Spleen (tissue), 7 donors: Measurements from ENCODE around the gene DNAJC7.

ENCODE experiments used
- CTCF ChIP-seq, 11 experiments: fragments of 200-600 bp in 7 of 11; fragments of 450-650 bp in 4 of 11; sonication (generic) in 4 of 11; IDR thresholded peaks in 8 of 11; conservative IDR thresholded peaks in 3 of 11; 1 replicate in 7 of 11; 2 replicates in 4 of 11; pipeline versions ENCODE4 v1.4.0 to v1.8.0; 2016 to 2021; ENCODE audit warnings: antibody characterized with exemption in 11 of 11, inconsistent platforms in 4 of 11, mild to moderate bottlenecking in 1 of 11
- POLR2A ChIP-seq, 3 donors: fragments of 450-650 bp; IDR thresholded peaks; one replicate each; pipeline ENCODE4 v1.5.1; 2017; ENCODE audit warnings: antibody characterized with exemption in 3 of 3, mild to moderate bottlenecking in 1 of 3
- POLR2AphosphoS5 ChIP-seq, 3 donors: sonication (generic); formaldehyde crosslinking; IDR thresholded peaks; one replicate each; pipeline ENCODE4 v1.5.1; 2017; ENCODE audit warnings: antibody characterized with exemption in 3 of 3
- donor health status: DM: no; HTN: no; CAD: no; lungs with moderate emphysema.
- donor health status: DM: no; HTN: no; CAD: no.
- donor health status: DM: no; HTN: no; CAD: no.

- no peak for TF ChIP-seq CTCF (IDR thresholded peaks at IDR 0.05 in 8 of 11, conservative IDR thresholded peaks at IDR 0.05 in 3 of 11)
- no peak for TF ChIP-seq POLR2A (IDR thresholded peaks at IDR 0.05)
- no peak for TF ChIP-seq POLR2AphosphoS5 (IDR thresholded peaks at IDR 0.05)
These were observed 42.6 kb downstream of the DNAJC7 start for GRCh38 chr17:41974658-41975057.
